HUDEP-2 (cell line): Measurements from ENCODE around the gene ZNF628.

Experiments used
- DNase-seq, 76 experiments: peaks; one replicate each; lab custom pipeline; 2025; ENCODE audit not compliant: unreplicated experiment in 76 of 76; lab: John Stamatoyannopoulos, UW

The ZNF628 gene

DNA sequence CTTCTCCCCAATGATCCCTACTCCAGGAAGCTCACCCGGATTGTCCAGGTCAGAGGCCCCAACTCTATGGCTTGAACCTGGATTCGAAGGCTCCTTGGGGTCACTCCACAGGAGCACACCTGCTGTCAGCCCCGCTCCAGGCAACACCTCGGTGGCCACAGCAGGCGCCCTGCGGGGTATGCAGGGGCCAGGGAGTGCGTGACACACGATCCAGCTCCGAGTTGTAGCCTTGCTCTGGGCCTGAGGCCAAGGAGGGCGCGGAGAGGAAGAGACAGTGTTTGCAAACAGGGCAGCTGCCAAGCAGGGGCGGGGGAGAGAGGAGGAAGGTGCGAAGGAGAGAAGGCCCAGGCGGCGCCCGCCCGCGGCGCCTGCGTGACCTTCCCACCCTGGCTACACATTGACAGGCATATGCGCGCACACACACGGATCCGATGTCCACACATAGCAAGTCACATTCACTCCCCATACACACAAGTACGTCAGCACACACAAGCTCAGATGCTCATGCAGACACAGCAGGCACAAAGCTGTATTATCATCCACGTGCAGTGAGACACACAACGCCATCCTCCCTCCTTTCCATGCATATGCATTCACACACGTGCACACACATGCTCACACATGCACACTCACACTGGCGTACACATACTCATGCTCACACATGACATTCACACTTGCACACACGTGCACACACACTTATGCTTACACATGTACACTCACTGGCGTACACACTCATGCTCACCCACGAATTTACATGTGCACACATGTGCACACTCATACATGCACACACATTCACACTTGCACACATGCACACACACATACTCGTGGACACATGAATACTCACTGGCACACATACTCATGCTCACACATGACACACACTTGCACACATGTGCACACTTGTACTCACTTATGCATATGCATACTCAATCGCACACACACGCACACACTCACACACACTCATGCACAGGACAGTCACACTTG lies 50.1 kb downstream of the ZNF628 start:
- DNase-seq = peak in 55 of 76 experiments; percentile 12 to 70 (median 48)

DNA sequence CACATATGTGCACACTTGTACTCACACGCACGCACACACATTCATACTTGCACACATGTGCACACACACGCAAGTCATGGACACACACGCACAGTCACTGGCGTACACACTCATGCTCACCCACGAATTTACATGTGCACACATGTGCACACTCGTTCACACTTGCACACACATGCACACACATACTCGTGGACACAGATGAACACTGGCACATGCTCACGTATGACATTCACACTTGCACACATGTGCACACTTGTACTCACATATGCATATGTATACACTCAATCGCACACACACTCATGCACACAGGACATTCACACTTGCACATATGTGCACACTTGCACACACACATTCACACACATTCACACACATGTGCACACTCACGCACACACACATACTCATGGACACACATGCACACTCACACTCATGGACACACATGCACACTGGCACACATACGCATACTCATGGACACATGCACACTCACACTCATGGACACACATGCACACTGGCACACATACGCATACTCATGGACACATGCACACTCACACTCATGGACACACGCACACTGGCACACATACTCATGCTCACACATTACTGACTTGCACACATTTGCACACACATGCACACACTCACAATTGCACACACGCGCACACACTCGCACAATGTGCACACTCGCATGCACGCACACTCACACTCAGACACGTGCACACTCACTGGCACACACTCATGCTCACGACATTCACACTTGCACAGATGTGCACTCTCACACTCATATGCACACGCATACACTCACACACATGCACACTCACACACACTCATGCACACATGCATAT lies 51.0 kb downstream of the ZNF628 start:
- DNase-seq = no peak

DNA sequence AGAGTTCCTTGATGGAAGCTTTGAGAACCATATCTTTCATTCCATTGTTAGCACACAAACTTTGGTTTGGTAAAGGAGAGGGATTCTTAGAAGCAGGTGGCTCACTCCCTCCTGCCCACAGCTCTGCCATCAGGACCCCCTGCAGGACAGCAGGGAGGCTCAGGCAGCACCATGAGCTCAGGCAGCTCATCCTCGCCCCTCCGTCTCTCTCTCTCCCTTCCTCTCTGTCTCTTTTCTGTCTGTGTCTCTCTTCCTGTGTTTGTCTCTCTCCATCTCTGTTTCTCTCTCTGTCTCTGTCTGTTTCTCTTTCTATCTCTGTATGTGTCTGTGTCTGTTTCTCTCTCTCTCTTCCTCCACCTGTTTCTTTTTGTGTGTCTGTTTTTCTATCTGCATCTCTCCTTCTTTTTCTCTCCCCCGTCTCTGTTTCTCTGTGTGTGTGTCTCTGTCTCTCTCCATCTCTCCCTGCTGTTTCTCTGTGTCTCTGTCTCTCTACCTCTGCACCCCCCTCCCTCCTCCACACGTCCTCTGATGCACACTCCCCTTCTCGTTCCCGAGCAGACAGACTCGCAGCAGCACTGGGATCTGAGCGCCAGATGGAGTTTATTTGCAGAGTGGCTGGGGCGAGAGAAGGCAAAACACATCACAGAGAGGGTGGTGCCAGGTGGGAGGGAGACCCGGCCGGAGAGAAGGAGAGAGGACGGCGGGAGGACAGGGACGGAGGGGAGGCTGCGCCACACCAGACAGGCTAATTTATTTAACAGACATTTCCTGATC lies 51.8 kb downstream of the ZNF628 start:
- no peak for DNase-seq

DNA sequence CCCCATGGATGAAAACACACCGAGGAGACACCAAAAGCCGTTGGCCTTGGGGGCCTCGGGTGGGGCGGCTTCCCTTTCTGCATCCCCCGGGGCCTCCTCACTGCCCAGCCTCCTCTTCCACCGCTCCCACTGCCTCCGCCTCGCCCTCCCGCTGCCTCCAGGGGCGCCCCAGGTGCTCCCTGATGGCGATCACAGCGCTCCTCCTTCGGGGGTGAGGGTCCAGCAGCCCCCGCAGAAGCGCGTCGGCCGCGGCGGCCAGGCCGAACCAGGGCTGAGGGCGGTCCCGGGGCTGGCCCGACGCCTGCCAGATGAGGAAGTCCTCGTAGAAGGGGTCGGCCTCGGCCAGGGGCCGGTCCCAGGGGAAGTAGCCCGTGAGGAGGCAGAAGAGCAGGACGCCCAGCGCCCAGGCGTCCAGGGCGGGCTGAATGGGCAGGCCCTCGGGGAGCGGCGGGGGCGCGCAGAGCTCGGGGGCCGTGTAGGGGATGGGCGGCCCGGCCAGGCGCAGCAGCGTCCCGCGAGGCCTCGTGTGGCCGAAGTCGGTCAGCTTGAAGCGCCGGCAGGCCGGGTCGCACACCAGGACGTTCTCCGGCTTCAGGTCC lies 53.3 kb downstream of the ZNF628 start:
- DNase-seq = no peak

DNA sequence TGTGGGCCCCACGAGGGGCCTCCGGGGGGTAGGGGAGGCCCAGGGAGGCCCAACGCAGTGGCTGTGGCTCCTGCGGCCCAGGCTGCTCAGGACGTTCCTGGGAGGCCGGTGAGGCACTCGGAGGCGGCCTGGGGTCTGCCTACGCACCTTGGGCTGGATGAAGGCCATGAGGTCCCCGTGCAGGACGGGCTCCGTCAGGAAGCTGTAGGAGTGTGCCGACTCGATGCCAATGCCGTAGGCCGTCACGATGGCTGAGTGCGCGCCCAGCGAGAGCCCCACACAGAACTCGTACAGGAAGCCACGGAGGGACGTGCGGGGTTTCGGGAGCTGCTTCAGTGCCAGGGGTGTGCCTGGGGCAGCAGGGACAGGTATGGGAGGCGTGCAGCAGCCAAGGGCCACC lies 54.6 kb downstream of the ZNF628 start:
- no peak for DNase-seq
